SH-SY5Y (cell line): ENCODE results near the gene ZNF598.

Experiments used
- GATA2 ChIP-seq: IDR thresholded peaks from 2 replicates; pipeline ENCODE4 v1.6.1; 2011; ENCODE audit warnings: mild to moderate bottlenecking, low read depth, low read length
- GATA3 ChIP-seq: IDR thresholded peaks from 2 replicates; pipeline ENCODE4 v1.6.1; 2011; ENCODE audit warnings: low read depth, mild to moderate bottlenecking, low read length, moderate library complexity

GRCh38 chr16:2048116-2048543, 38.5 kb upstream of the ZNF598 start:
- no peak for TF ChIP-seq GATA2
- no peak for TF ChIP-seq GATA3
